ENCODE measurements around the gene GJC1. TPM values are rescaled to one million over a fixed set of nuclear protein-coding genes. Genes with fewer than 3 reads are reported as not detected.
A peak's percentile ranks its signal among the peaks of the same experiment; 100 is the strongest.
"Not testable (repeated sequence)": the region's sequence is repeated elsewhere in the genome, so short reads cannot be mapped to it uniquely, and the experiment has no call there.

The GJC1 gene
- total RNA-seq, 1 donor from 2014 or later = 57.1 TPM

DNA sequence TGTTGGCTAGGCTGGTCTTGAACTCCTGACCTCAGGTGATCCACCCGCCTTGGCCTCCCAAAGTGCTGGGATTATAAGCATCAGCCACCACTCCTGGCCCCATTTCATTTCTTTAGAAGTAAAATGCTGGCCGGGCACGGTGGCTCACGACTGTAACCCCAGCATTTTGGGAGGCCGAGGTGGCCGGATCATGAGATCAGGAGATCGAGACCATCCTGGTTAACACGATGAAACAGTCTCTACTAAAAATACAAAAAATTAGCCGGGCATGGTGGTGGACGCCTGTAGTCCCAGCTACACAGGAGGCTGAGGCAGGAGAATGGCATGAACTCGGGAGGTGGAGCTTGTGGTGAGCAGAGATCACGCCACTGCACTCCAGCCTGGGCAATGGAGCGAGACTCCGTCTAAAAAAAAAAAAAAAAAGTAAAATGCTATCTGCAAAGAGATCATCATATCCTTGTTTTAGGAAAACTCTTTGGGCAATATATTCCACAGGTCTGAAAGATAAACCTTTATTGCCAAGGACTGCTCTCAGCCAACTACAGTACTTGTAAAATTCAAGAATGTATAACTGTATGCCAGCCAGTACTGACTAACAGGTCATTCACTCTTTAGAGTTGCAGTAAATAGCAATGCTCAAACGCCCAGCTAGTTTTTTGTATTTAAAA, 3.8 kb downstream of the GJC1 start:
- Mint-ChIP-seq H3K36me3 (no peaks in the 10 kb centered on the region), H3K27ac (no peak overlapping the region), H3K9me3 (no peaks in the 10 kb centered on the region), H3K27me3 (ENCODE audit: low read depth) (no peaks in the 10 kb centered on the region), H3K4me3 (no peak overlapping the region), H3K4me1 (peaks cover 24% of the 10 kb centered on the region)
- TF ChIP-seq, protein P1, sequence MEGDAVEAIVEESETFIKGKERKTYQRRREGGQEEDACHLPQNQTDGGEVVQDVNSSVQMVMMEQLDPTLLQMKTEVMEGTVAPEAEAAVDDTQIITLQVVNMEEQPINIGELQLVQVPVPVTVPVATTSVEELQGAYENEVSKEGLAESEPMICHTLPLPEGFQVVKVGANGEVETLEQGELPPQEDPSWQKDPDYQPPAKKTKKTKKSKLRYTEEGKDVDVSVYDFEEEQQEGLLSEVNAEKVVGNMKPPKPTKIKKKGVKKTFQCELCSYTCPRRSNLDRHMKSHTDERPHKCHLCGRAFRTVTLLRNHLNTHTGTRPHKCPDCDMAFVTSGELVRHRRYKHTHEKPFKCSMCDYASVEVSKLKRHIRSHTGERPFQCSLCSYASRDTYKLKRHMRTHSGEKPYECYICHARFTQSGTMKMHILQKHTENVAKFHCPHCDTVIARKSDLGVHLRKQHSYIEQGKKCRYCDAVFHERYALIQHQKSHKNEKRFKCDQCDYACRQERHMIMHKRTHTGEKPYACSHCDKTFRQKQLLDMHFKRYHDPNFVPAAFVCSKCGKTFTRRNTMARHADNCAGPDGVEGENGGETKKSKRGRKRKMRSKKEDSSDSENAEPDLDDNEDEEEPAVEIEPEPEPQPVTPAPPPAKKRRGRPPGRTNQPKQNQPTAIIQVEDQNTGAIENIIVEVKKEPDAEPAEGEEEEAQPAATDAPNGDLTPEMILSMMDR (IDR thresholded peaks at IDR 0.05; ENCODE audit: unreplicated experiment) = no peak
- no peak for DNase-seq (ENCODE audit: low spot score in 2 of 2, unreplicated experiment in 2 of 2)

DNA sequence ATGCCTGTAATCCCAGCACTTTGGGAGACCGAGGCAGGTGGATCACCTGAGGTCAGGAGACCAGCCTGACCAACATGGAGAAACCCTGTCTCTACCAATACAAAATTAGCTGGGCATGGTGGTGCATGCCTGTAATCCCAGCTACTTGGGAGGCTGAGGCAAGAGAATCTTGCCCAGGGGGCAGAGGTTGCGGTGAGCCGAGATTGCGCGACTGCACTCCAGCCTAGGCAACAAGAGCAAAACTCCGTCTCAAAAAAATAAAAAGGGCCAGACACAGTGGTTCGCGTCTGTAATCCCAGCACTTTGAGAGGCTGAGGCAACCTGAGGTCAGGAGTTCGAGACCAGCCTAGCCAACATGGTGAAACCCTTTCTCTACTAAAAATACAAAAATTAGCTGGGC, 4.9 kb downstream of the GJC1 start:
- peaks cover 20% of the 10 kb centered on the region for H3K4me1 Mint-ChIP-seq
- not testable (repeated sequence) for H3K9me3 Mint-ChIP-seq; H3K36me3 Mint-ChIP-seq; H3K4me3 Mint-ChIP-seq; H3K27me3 Mint-ChIP-seq (ENCODE audit: low read depth); H3K27ac Mint-ChIP-seq; DNase-seq (ENCODE audit: low spot score in 2 of 2, unreplicated experiment in 2 of 2)

GRCh38 chr17:44820631-44821212, 9.4 kb downstream of the GJC1 start:
- H3K9me3 Mint-ChIP-seq = no peaks in the 10 kb centered on the region
- no peaks in the 10 kb centered on the region for H3K36me3 Mint-ChIP-seq
- TF ChIP-seq, protein P1 (IDR thresholded peaks at IDR 0.05; ENCODE audit: unreplicated experiment) = no peak
- peaks cover 1% of the 10 kb centered on the region for H3K4me1 Mint-ChIP-seq
- no peaks in the 10 kb centered on the region for H3K27me3 Mint-ChIP-seq (ENCODE audit: low read depth)
- peak overlapping the region; percentile 39 for H3K27ac Mint-ChIP-seq
- H3K4me3 Mint-ChIP-seq = no peak overlapping the region
- no peak for DNase-seq (ENCODE audit: low spot score in 2 of 2, unreplicated experiment in 2 of 2)

GRCh38 chr17:44818508-44818907, 11.6 kb downstream of the GJC1 start:
- H3K4me1 Mint-ChIP-seq; H3K36me3 Mint-ChIP-seq; H3K4me3 Mint-ChIP-seq; H3K27me3 Mint-ChIP-seq (ENCODE audit: low read depth); H3K9me3 Mint-ChIP-seq; DNase-seq (ENCODE audit: low spot score in 2 of 2, unreplicated experiment in 2 of 2); H3K27ac Mint-ChIP-seq: not testable (repeated sequence)

GRCh38 chr17:44812263-44812662, 17.8 kb downstream of the GJC1 start:
- Mint-ChIP-seq H3K36me3 (peaks cover under 1% of the 10 kb centered on the region), H3K27ac (no peak overlapping the region), H3K27me3 (ENCODE audit: low read depth) (no peaks in the 10 kb centered on the region), H3K4me1 (no peaks in the 10 kb centered on the region), H3K9me3 (no peaks in the 10 kb centered on the region), H3K4me3 (no peak overlapping the region)
- DNase-seq (ENCODE audit: low spot score in 2 of 2, unreplicated experiment in 2 of 2) = no peak
- TF ChIP-seq, protein P1 (IDR thresholded peaks at IDR 0.05; ENCODE audit: unreplicated experiment) = no peak

DNA sequence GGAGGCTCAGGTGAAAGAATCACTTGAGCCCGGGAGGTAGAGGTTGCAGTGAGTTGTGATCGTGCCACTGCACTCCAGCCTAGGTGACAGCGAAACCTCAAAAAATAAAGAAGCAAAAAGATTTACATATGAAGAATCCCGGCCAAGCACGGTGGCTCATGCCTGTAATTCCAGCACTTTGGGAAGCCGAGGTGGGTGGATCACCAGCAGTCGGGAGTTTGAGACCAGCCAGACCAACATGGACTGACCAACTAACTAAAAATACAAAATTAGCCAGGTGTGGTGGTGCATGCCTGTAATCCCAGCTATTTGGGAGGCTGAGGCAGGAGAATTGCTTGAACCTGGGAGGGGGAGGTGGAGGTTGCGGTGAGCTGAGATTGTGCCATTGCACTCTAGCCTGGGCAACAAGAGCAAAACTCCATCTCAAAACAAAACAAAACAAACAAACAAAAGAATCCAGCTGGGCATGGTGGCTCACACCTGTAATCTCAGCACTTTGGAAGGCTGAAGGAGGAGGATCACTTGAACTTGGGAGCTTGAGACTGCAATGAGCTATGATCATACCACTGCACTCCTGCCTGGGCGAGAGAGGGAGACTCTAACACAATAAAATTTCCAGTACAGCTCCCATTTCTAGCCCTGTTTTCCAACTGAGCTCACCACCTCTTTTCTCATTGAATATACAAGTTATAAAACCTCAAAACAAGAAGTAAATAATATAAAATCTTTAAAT, 21.3 kb downstream of the GJC1 start:
- not testable (repeated sequence) for H3K9me3 Mint-ChIP-seq; DNase-seq (ENCODE audit: low spot score in 2 of 2, unreplicated experiment in 2 of 2); H3K27ac Mint-ChIP-seq; H3K27me3 Mint-ChIP-seq (ENCODE audit: low read depth); H3K4me1 Mint-ChIP-seq; H3K4me3 Mint-ChIP-seq
- peaks cover 13% of the 10 kb centered on the region for H3K36me3 Mint-ChIP-seq

DNA sequence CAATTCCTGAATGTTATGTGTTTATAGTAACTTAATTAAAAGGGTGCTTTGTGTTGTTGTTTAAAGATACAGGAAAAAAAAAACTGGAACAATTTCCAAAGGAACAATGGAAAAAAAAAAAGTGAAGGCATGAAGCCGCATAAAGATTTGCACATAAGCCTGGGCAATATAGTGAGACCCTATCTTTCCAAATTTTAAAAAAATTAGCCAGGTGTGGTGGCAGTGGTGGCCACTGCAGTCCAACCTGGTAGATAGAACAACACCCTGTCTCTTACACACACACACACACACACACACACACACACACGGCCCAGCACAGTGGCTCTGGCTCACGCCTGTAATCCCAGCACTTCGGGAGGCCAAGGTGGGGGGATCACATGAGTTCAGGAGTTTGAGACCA, 21.9 kb downstream of the GJC1 start:
- H3K9me3 Mint-ChIP-seq = no peaks in the 10 kb centered on the region
- H3K4me1 Mint-ChIP-seq = no peaks in the 10 kb centered on the region
- TF ChIP-seq, protein P1 (IDR thresholded peaks at IDR 0.05; ENCODE audit: unreplicated experiment) = no peak
- DNase-seq (ENCODE audit: low spot score in 2 of 2, unreplicated experiment in 2 of 2) = no peak
- H3K27me3 Mint-ChIP-seq (ENCODE audit: low read depth) = no peaks in the 10 kb centered on the region
- no peak overlapping the region for H3K4me3 Mint-ChIP-seq
- H3K27ac Mint-ChIP-seq = no peak overlapping the region
- H3K36me3 Mint-ChIP-seq = peaks cover 13% of the 10 kb centered on the region
